ENCODE measurements around the gene AVEN.
"Not testable (repeated sequence)": the region's sequence is repeated elsewhere in the genome, so short reads cannot be mapped to it uniquely, and the experiment has no call there.

GRCh38 chr15:33995666-33996065 is 43.3 kb downstream of the AVEN start:
- TF ChIP-seq CTCF (conservative IDR thresholded peaks at IDR 0.05); ZFX (IDR thresholded peaks at IDR 0.05): not testable (repeated sequence)
